ENCODE data around the gene NPC1. TPM values are rescaled to one million over a fixed set of nuclear protein-coding genes. Genes with fewer than 3 reads are reported as not detected.

The NPC1 gene
- total RNA-seq, 1 experiment from 2014 or later: 92.7 TPM

GRCh38 chr18:23575309-23575651, 11.0 kb downstream of the NPC1 start:
- Histone ChIP-seq H3K27me3 (ENCODE audit: control insufficient read depth, insufficient read depth, low read length) (no peaks in the 10 kb centered on the region), H3K4me1 (ENCODE audit: control insufficient read depth, insufficient read depth, low read length) (no peaks in the 10 kb centered on the region), H3K36me3 (ENCODE audit: control insufficient read depth, insufficient read depth, low read length) (peaks cover 10% of the 10 kb centered on the region; the same call in 1 of the 2 replicates), H3K4me3 (ENCODE audit: low read depth in 2 of 2, low read length in 2 of 2) (no peak overlapping the region), H3K9me3 (ENCODE audit: control insufficient read depth, insufficient read depth, low read depth, low read length) (no peaks in the 10 kb centered on the region), H3K27ac (ENCODE audit: low read length) (no peak overlapping the region)
- BruUV-seq (replicated peaks): no TSS peak
- no peak for ATAC-seq
- in situ Hi-C loops (cut with HindIII; ENCODE audit: low pct_unique_long_range_greater_than_20kb, low sequenced_read_pairs): no loop called here
- intact Hi-C loops (cut with micrococcal nuclease; ENCODE audit: unreplicated experiment): no loop called here
- ChIA-PET CTCF (no interaction called here), POLR2A (no interaction called here)
- no peak for DNase-seq (ENCODE audit: low read depth, low spot score)
- TF ChIP-seq CTCF (IDR thresholded peaks at IDR 0.05): no peak
- TF ChIP-seq POLR2AphosphoS5 (IDR thresholded peaks at IDR 0.05; ENCODE audit: low read depth, low read length): no peak
- TF ChIP-seq SIN3A (IDR thresholded peaks at IDR 0.05; ENCODE audit: borderline replicate concordance, insufficient read depth, low read depth, low read length): no peak
- no peak for TF ChIP-seq TCF7L2 (IDR thresholded peaks at IDR 0.05; ENCODE audit: low read depth, low read length)
- TF ChIP-seq REST (IDR thresholded peaks at IDR 0.05; ENCODE audit: insufficient read depth in 1 of 2, low read depth in 2 of 2, low read length in 1 of 2): no peak

DNA sequence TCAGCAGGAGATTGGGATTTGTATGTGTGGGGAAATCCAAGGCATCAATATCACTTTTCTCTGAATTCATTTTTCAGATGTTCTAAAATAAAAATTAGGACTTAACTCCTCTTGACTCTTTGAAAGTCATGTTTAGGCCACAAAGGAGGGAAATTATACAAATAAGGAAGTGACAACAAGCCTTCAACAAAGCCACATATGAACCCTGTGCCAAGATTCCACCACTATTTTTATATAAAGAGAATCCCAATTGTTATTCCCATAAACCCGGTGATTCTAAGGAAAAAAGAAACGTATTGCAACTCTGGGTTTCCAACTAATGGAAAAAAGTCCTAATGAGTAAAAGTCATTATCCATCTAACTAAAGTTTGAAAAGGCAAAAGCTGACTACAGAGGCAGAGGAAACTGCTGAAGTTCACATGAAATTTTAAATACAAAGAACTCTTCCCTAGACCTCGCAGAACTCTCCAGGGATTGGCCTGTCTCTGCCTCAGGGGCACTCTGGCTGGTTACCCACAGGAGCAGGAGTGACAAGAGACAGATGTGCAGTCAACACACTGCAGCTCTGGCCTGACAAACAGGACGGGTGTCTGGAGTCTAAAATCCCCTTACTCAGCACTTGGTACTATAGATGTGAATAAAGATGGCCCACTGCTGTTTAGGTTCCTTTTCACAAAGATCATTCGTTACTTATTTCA, 11.5 kb downstream of the NPC1 start:
- TF ChIP-seq TCF7L2 (IDR thresholded peaks at IDR 0.05; ENCODE audit: low read depth, low read length): no peak
- no peak for TF ChIP-seq REST (IDR thresholded peaks at IDR 0.05; ENCODE audit: insufficient read depth in 1 of 2, low read depth in 2 of 2, low read length in 1 of 2)
- TF ChIP-seq SIN3A (IDR thresholded peaks at IDR 0.05; ENCODE audit: borderline replicate concordance, insufficient read depth, low read depth, low read length): no peak
- TF ChIP-seq CTCF (IDR thresholded peaks at IDR 0.05): no peak
- no peak for TF ChIP-seq POLR2AphosphoS5 (IDR thresholded peaks at IDR 0.05; ENCODE audit: low read depth, low read length)
- ATAC-seq: no peak
- no peaks in the 10 kb centered on the region for H3K9me3 ChIP-seq (ENCODE audit: control insufficient read depth, insufficient read depth, low read depth, low read length)
- DNase-seq (ENCODE audit: low read depth, low spot score): no peak
- no TSS peak for BruUV-seq (replicated peaks)
- H3K4me3 ChIP-seq (ENCODE audit: low read depth in 2 of 2, low read length in 2 of 2): no peak overlapping the region
- H3K4me1 ChIP-seq (ENCODE audit: control insufficient read depth, insufficient read depth, low read length): no peaks in the 10 kb centered on the region
- peaks cover 12% of the 10 kb centered on the region; the same call in 1 of the 2 replicates for H3K36me3 ChIP-seq (ENCODE audit: control insufficient read depth, insufficient read depth, low read length)
- H3K27me3 ChIP-seq (ENCODE audit: control insufficient read depth, insufficient read depth, low read length): no peaks in the 10 kb centered on the region
- no peak overlapping the region for H3K27ac ChIP-seq (ENCODE audit: low read length)
- in situ Hi-C loops (cut with HindIII; ENCODE audit: low pct_unique_long_range_greater_than_20kb, low sequenced_read_pairs): no loop called here
- intact Hi-C loops (cut with micrococcal nuclease; ENCODE audit: unreplicated experiment): no loop called here
- POLR2A ChIA-PET: no interaction called here
- CTCF ChIA-PET: no interaction called here

All from Panc1 (cell line).